ENCODE results near the gene MRPS14.

- TF ChIP-seq CTCF (IDR thresholded peaks at IDR 0.05) (no peak), POLR2AphosphoS5 (IDR thresholded peaks at IDR 0.05; ENCODE audit: insufficient read depth in 1 of 2, low read depth in 1 of 2) (peak in 1 of 2 donors; percentile 4)
These were observed 23.1 kb downstream of the MRPS14 start, which contains the start of gene CACYBP for GRCh38 chr1:174999936-175000696.
